ENCODE measurements around the gene ZFP3. TPM values are rescaled to one million over a fixed set of nuclear protein-coding genes. Genes with fewer than 3 reads are reported as not detected.

ZFP3 gene
- total RNA-seq, 1 experiment from 2014 or later: 0.11 TPM

DNA sequence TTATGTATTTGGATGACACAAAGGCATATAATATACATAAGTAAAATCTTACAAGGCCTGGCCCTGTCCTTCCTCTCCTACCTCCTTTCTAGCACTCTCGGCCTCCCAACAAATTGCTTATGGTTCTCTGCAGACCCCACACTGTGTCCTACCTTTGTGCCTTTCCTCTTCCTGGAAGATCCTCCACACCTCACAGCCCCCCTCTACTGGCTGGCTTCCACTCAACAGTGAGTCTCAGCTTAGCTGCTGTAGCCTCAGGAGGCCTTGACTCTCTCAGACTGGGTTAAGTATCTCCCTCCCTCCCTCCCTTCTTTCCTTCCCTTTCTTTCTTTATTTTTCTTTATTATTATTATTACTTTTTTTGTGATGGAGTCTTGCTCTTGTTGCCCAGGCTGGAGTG, 34.7 kb upstream of the ZFP3 start:
- no peaks in the 10 kb centered on the region for H3K79me2 ChIP-seq (ENCODE audit: insufficient read depth, low read length)
- no peak overlapping the region for H2BK120ac ChIP-seq (ENCODE audit: low read depth, low read length, poor library complexity, severe bottlenecking)
- H4K8ac ChIP-seq (replicated peaks; ENCODE audit: insufficient read length, low read depth, low read length): no peak overlapping the region
- TF ChIP-seq, protein P1, sequence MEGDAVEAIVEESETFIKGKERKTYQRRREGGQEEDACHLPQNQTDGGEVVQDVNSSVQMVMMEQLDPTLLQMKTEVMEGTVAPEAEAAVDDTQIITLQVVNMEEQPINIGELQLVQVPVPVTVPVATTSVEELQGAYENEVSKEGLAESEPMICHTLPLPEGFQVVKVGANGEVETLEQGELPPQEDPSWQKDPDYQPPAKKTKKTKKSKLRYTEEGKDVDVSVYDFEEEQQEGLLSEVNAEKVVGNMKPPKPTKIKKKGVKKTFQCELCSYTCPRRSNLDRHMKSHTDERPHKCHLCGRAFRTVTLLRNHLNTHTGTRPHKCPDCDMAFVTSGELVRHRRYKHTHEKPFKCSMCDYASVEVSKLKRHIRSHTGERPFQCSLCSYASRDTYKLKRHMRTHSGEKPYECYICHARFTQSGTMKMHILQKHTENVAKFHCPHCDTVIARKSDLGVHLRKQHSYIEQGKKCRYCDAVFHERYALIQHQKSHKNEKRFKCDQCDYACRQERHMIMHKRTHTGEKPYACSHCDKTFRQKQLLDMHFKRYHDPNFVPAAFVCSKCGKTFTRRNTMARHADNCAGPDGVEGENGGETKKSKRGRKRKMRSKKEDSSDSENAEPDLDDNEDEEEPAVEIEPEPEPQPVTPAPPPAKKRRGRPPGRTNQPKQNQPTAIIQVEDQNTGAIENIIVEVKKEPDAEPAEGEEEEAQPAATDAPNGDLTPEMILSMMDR (conservative IDR thresholded peaks at IDR 0.05): peak; percentile 50
- H3K9me3 ChIP-seq (ENCODE audit: control insufficient read depth, low read depth, low read length): no peaks in the 10 kb centered on the region
- no peak overlapping the region for H3K27ac Mint-ChIP-seq
- H2BK5ac ChIP-seq (ENCODE audit: insufficient read length, low read length): no peak overlapping the region
- H3K14ac ChIP-seq (ENCODE audit: insufficient read depth, low read length): no peak overlapping the region
- H3K4me1 Mint-ChIP-seq: peaks cover 0 to 3% of the 10 kb centered on the region in 2 experiments; a peak in 1 of 4 replicates
- H4K5ac ChIP-seq (ENCODE audit: insufficient read length, low read depth, low read length): no peak overlapping the region
- no peak overlapping the region for H2BK20ac ChIP-seq (ENCODE audit: low read depth, low read length, poor library complexity, severe bottlenecking)
- H4K20me1 ChIP-seq (ENCODE audit: control insufficient read depth, insufficient read depth, insufficient read length): no peaks in the 10 kb centered on the region
- no peak overlapping the region for H3K4ac ChIP-seq (ENCODE audit: low read depth, low read length)
- no peak overlapping the region for H4K91ac ChIP-seq (ENCODE audit: insufficient read length, low read depth, low read length)
- no peak overlapping the region for H2AFZ ChIP-seq (ENCODE audit: low read length)
- H3K18ac ChIP-seq (ENCODE audit: insufficient read length, low read depth, low read length): no peak overlapping the region
- H2AK5ac ChIP-seq (ENCODE audit: insufficient read length, low read length): no peak overlapping the region
- no peak overlapping the region for H2BK15ac ChIP-seq (ENCODE audit: low read depth, low read length)
- H3K36me3 Mint-ChIP-seq (ENCODE audit: insufficient read depth in 1 of 3, low read depth in 3 of 3): no peaks in the 10 kb centered on the region; a peak in 1 of 7 replicates
- H3K27ac ChIP-seq (ENCODE audit: insufficient read length, low read depth, low read length): no peak overlapping the region
- no peak overlapping the region for H3K4me2 ChIP-seq (ENCODE audit: insufficient read depth, insufficient read length, low read length)
- no peaks in the 10 kb centered on the region for H3K27me3 ChIP-seq (ENCODE audit: insufficient read depth, low read length)
- H3K56ac ChIP-seq (ENCODE audit: insufficient read length, low read depth, low read length): no peak overlapping the region
- H3K23ac ChIP-seq (ENCODE audit: insufficient read length, low read depth, low read length): no peak overlapping the region
- no CpG with 5 or more reads among the region's 1 CpG for WGBS (ENCODE audit: extremely low coverage, insufficient read length, low lambda C conversion rate)
- H2BK12ac ChIP-seq (ENCODE audit: insufficient read length, low read depth, low read length): no peak overlapping the region
- no peaks in the 10 kb centered on the region for H3K79me1 ChIP-seq (ENCODE audit: insufficient read depth, low read depth, low read length, poor library complexity, severe bottlenecking)
- H3K23me2 ChIP-seq (ENCODE audit: insufficient read length, low read depth, low read length, poor library complexity, severe bottlenecking): no peaks in the 10 kb centered on the region
- H3T11ph ChIP-seq (ENCODE audit: low read length): no peak overlapping the region
- no peak overlapping the region for H3K4me3 Mint-ChIP-seq
- DNase-seq: peak; percentile 63
- no peaks in the 10 kb centered on the region for H3K4me1 ChIP-seq (ENCODE audit: insufficient read depth, low read length)
- H3K9ac ChIP-seq (ENCODE audit: extremely low read depth, insufficient read length, low read length): no peak overlapping the region
- H3K27me3 Mint-ChIP-seq (ENCODE audit: low read depth): peaks cover 14% of the 10 kb centered on the region
- H3K9me3 Mint-ChIP-seq: no peaks in the 10 kb centered on the region; a peak in 1 of 5 replicates

All from H9 (cell line).